Heart right ventricle (tissue), 16 donors: ENCODE data around the gene PGS1. TPM values are rescaled to one million over a fixed set of nuclear protein-coding genes. Genes with fewer than 3 reads are reported as not detected.

Experiments used
- ATAC-seq, 8 donors: fragments of 200-7000 bp; cut with Tn5 transposase; one replicate each; pipeline ENCODE4 v1.9.1; 2020; ENCODE audit warnings: mild to moderate bottlenecking in 8 of 8, moderate library complexity in 8 of 8, moderate number of reproducible peaks in 1 of 8
- DNase-seq, 2 donors: peaks; one replicate each; pipeline ENCODE4 v3.0.0-alpha.2; 2020
- H3K27ac ChIP-seq, 10 donors: fragments of 200-600 bp; sonication (generic) in 2 of 10; one replicate each; pipeline versions ENCODE4 v1.5.0 to v1.8.0; 2020 to 2022; ENCODE audit warnings: mild to moderate bottlenecking in 3 of 10
- H3K27me3 ChIP-seq, 7 donors: fragments of 200-600 bp; one replicate each; pipeline ENCODE4 v1.8.0; 2021 to 2022; ENCODE audit warnings: mild to moderate bottlenecking in 2 of 7
- H3K36me3 ChIP-seq, 9 donors: fragments of 200-600 bp; sonication (generic) in 1 of 9; one replicate each; pipeline versions ENCODE4 v1.5.0 to v1.8.0; 2020 to 2022; ENCODE audit warnings: mild to moderate bottlenecking in 2 of 9
- H3K4me1 ChIP-seq, 9 donors: fragments of 200-600 bp; sonication (generic) in 1 of 9; one replicate each; pipeline versions ENCODE4 v1.5.0 to v1.8.0; 2020 to 2022; ENCODE audit warnings: mild to moderate bottlenecking in 4 of 9
- H3K4me3 ChIP-seq, 10 donors: fragments of 200-600 bp; sonication (generic) in 2 of 10; one replicate each; pipeline versions ENCODE4 v1.5.0 to v1.8.0; 2020 to 2022; ENCODE audit warnings: mild to moderate bottlenecking in 7 of 10, moderate library complexity in 2 of 10
- H3K9me3 ChIP-seq, 11 donors: fragments of 200-600 bp in 10 of 11; sonication (generic) in 2 of 11; one replicate each; pipeline versions ENCODE4 v1.5.0 to v1.8.0; 2013 to 2022; ENCODE audit warnings: mild to moderate bottlenecking in 2 of 11, control low read depth in 1 of 11, moderate library complexity in 1 of 11
- CTCF ChIP-seq, 9 donors: fragments of 200-600 bp; sonication (generic) in 2 of 9; IDR thresholded peaks; one replicate each; pipeline versions ENCODE4 v1.5.0 to v1.8.0; 2021 to 2022; ENCODE audit warnings: antibody characterized with exemption in 9 of 9, mild to moderate bottlenecking in 5 of 9, moderate library complexity in 1 of 9
- WGBS, 2 donors: extraction: QIAGEN DNeasy Blood & Tissue Kit; methylation state at CpG; one replicate each; pipeline ENCODE4 v1.1.7; 2013; ENCODE audit warnings: inconsistent platforms in 1 of 2; 5-methylcytosine and 5-hydroxymethylcytosine counted together
- intact Hi-C, 10 donors: fragments of 100-400 bp; cut with DNase I; formaldehyde crosslinking; loops; one replicate each; pipeline versions ENCODE4 v1.11.1 to v1.14.2; 2022
- polyA plus RNA-seq, 2 donors: library from polyadenylated mRNA; stranded (reverse); fragments of 200-250 nt; gene quantifications; one replicate each; pipeline ENCODE4 v1.2.3, GENCODE V29; 2013
- total RNA-seq, 10 donors: library from RNA; stranded (reverse); fragmentation: NEBNext Ultra II Directional in 3 of 10; extraction: Animal tissue kit (Norgen Biotek cat#: 25700) in 3 of 10; gene quantifications; one replicate each; pipeline versions ENCODE4 v1.2.1 to v1.2.4, GENCODE V29; 2021 to 2023
- donor health status: Arrhythmogenic right ventricular cardiomyopathy.
- donor health status: ischemic (EF 13 %, LVEDD 7.1; RV severe dilation, severe dysfunction).
- donor health status: healthy with polysubstance abuse.
- donor health status: DM: no; HTN: yes; CAD: no.
- donor health status: DM: no; HTN: no; CAD: no.
- donor health status: ischemic (EF 25% LVEDD 6.9; RV normal size, moderate dysfunction).
- donor health status: ischemic (EF 25% LVEDD 5.7; RV mildly dilated, moderate dysfunction).
- donor health status: healthy.
- donor health status: DM: yes; HTN: yes; CAD: no.
- donor health status: Ischemic cardiomyopathy.
- donor health status: ischemic (EF 35%, LVEDD 5.7; RV mildly dilated, moderate dysfunction).
- donor health status: nonischemic (EF 11% LVEDD 7.7; RV severe dilation, severe dysfunction).
- donor health status: DM: yes; HTN: yes; CAD: no.
- donor health status: PGD.
- donor health status: ischemic (EF 29% LVEDD 5.4; RV normal size, mild dysfunction).
- donor health status: nonischemic (EF 23%, LVEDD 6.1; RV moderate dilation, normal function).

The PGS1 gene
- total and polyA plus RNA-seq, 12 donors: 14.7 to 28.4 (median 18.2) TPM

DNA sequence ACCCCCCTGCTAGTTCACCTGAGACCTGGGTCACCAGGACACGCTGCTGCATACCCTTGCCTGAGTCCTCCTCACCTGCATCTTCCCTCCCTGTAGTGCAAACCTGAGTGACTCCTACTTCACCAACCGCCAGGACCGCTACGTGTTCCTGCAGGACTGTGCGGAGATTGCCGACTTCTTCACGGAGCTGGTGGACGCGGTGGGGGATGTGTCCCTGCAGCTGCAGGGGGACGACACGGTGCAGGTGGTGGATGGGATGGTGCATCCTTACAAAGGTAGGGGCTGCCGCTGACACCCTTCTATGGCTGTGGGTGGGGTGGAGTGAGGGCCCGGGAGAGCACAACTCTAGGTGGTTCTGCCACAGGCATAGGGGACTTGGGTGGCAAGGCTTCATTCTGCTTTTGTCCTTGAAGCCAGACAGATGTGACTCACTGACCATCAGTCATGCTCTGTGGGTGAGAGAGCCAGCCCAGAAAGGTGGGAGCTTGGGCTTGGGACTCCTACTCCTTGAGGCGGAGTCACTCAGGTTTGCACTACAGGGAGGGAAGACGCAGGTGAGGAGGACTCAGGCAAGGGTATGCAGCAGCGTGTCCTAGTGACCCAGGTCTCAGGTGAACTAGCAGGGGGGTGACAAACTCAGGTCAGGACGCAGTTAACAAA, 22.3 kb downstream of the PGS1 start:
- intact Hi-C loops: no loop called here
- Histone ChIP-seq H3K9me3 (no peaks in the 10 kb centered on the region), H3K27ac (peak overlapping the region in 1 of 10 donors; percentile 59), H3K36me3 (peaks cover 0 to 100% (median 44%) of the 10 kb centered on the region in 9 donors), H3K4me1 (peaks cover 17 to 52% (median 44%) of the 10 kb centered on the region in 9 donors), H3K27me3 (no peaks in the 10 kb centered on the region), H3K4me3 (no peak overlapping the region)
- ATAC-seq (no peak), DNase-seq (peak in 1 of 2 donors; percentile 6)
- 91% methylated on average over 17 of the region's 17 CpGs for WGBS, 2 donors
- no peak for TF ChIP-seq CTCF (IDR thresholded peaks at IDR 0.05)

GRCh38 chr17:78401246-78401645, 22.8 kb downstream of the PGS1 start:
- DNase-seq: peak in 1 of 2 donors; percentile 11
- H3K36me3 ChIP-seq: peaks cover 0 to 100% (median 44%) of the 10 kb centered on the region in 9 donors
- WGBS, 2 donors: 45 to 62% methylated on average over 6 of the region's 6 CpGs

GRCh38 chr17:78401891-78402290, 23.4 kb downstream of the PGS1 start:
- no peaks in the 10 kb centered on the region for H3K27me3 ChIP-seq
- peaks cover 0 to 100% (median 44%) of the 10 kb centered on the region in 9 donors for H3K36me3 ChIP-seq
- peaks cover 9 to 40% (median 32%) of the 10 kb centered on the region in 9 donors for H3K4me1 ChIP-seq
- DNase-seq (peak in 1 of 2 donors; percentile 9), ATAC-seq (no peak)
- WGBS, 2 donors: 50 to 79% methylated on average over 8 of the region's 8 CpGs
- no peak overlapping the region for H3K4me3 ChIP-seq
- H3K27ac ChIP-seq: peak overlapping the region in 3 of 10 donors; percentile 14 to 59 (median 20)
- intact Hi-C loops: no loop called here
- H3K9me3 ChIP-seq: no peaks in the 10 kb centered on the region
- TF ChIP-seq CTCF (IDR thresholded peaks at IDR 0.05): no peak

More at GRCh38 chr17:78401246-78401645, 22.8 kb downstream of the PGS1 start:
- Histone ChIP-seq H3K27ac (peak overlapping the region in 3 of 10 donors; percentile 14 to 59 (median 20)), H3K9me3 (no peaks in the 10 kb centered on the region), H3K27me3 (no peaks in the 10 kb centered on the region), H3K4me3 (no peak overlapping the region), H3K4me1 (peaks cover 15 to 46% (median 39%) of the 10 kb centered on the region in 9 donors)
- ATAC-seq: no peak
- intact Hi-C loops: no loop called here
- TF ChIP-seq CTCF (IDR thresholded peaks at IDR 0.05): no peak

DNA sequence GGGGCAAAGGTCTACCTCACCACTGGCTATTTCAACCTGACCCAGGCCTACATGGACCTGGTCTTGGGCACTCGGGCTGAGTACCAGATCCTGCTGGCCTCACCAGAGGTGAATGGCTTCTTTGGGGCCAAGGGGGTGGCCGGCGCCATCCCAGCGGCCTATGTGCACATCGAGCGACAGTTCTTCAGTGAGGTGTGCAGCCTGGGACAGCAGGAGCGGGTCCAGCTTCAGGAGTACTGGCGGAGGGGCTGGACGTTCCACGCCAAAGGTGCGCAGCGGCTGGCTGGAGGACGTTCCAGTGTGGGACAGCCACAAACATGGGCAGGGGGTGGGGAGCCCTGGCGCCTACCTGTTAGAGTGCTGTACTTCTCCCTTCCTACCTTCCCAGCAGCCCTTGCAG, 25.4 kb downstream of the PGS1 start:
- Histone ChIP-seq H3K4me1 (peaks cover 4 to 38% (median 24%) of the 10 kb centered on the region in 9 donors), H3K36me3 (peaks cover 0 to 100% (median 39%) of the 10 kb centered on the region in 9 donors), H3K9me3 (no peaks in the 10 kb centered on the region), H3K27ac (no peak overlapping the region), H3K4me3 (no peak overlapping the region), H3K27me3 (no peaks in the 10 kb centered on the region)
- ATAC-seq (no peak), DNase-seq (peak in 1 of 2 donors; percentile 2)
- TF ChIP-seq CTCF (IDR thresholded peaks at IDR 0.05): no peak
- intact Hi-C loops: no loop called here
- WGBS, 2 donors: 94% methylated on average over 14 of the region's 14 CpGs
